IMR-90 (cell line): ENCODE data around the gene NUCB1. TPM values are rescaled to one million over a fixed set of nuclear protein-coding genes. Genes with fewer than 3 reads are reported as not detected.

Experiments used
- ATAC-seq: fragments of 200-7000 bp; cut with Tn5 transposase; 2 replicates; pipeline ENCODE4 v1.9.1; 2020; ENCODE audit warnings: low read depth, mild to moderate bottlenecking, moderate library complexity
- BruUV-seq: library from RNA; stranded (reverse); fragments of 400-500 nt; replicated peaks from 2 replicates; lab custom pipeline; 2021; lab: Mats Ljungman, UMichigan
- CTCF ChIA-PET: fragments of 300-600 bp; formaldehyde crosslinking; extraction: SDS; loops from one replicate; lab custom pipeline; 2021; ENCODE audit warnings: antibody characterized with exemption; lab: Yijun Ruan, JAX
- POLR2A ChIA-PET: fragments of 300-600 bp; sonication (Branson Sonifier 250); formaldehyde crosslinking; loops from one replicate; lab custom pipeline; 2022; ENCODE audit warnings: antibody characterized with exemption; ENCODE audit not compliant: unreplicated experiment; lab: Charles Lee
- DNase-seq: peaks from one replicate; pipeline ENCODE4 v3.0.0; 2013
- H2AFZ ChIP-seq: replicated peaks from 2 replicates; pipeline ENCODE3; 2013; ENCODE audit warnings: low read length, mild to moderate bottlenecking; ENCODE audit not compliant: poor library complexity
- H2AK5ac ChIP-seq: 2 replicates; pipeline ENCODE4 v1.6.1; 2013; ENCODE audit warnings: low read depth, low read length, inconsistent platforms
- H2AK9ac ChIP-seq: replicated peaks from 2 replicates; pipeline ENCODE3; 2013; ENCODE audit warnings: mild to moderate bottlenecking, low read depth, low read length, moderate library complexity; ENCODE audit not compliant: poor library complexity
- H2BK120ac ChIP-seq: 2 replicates; pipeline ENCODE4 v1.6.1; 2013; ENCODE audit warnings: low read depth, low read length, inconsistent platforms
- H2BK15ac ChIP-seq: 3 replicates; pipeline ENCODE4 v1.6.1; 2013; ENCODE audit warnings: low read depth, low read length, inconsistent platforms
- H2BK20ac ChIP-seq: 2 replicates; pipeline ENCODE4 v1.6.1; 2013; ENCODE audit warnings: low read depth, mild to moderate bottlenecking, inconsistent platforms, low read length, moderate library complexity
- H2BK5ac ChIP-seq: 2 replicates; pipeline ENCODE4 v1.6.1; 2013; ENCODE audit warnings: mild to moderate bottlenecking, low read depth, low read length, inconsistent platforms; ENCODE audit not compliant: poor library complexity, severe bottlenecking
- H3K14ac ChIP-seq: replicated peaks from 2 replicates; pipeline ENCODE4 v1.6.1; 2013; ENCODE audit warnings: low read depth, low read length, inconsistent platforms
- H3K18ac ChIP-seq: 2 replicates; pipeline ENCODE4 v1.6.1; 2013; ENCODE audit warnings: low read depth, low read length, control low read depth
- H3K23ac ChIP-seq: 2 replicates; pipeline ENCODE4 v1.6.1; 2013; ENCODE audit warnings: low read depth, low read length, inconsistent platforms
- H3K27ac ChIP-seq: 2 replicates; pipeline ENCODE4 v1.5.1; 2013; ENCODE audit warnings: mild to moderate bottlenecking, control low read depth, low read length; ENCODE audit not compliant: insufficient read depth
- H3K27me3 ChIP-seq: 2 replicates; pipeline ENCODE4 v1.6.1; 2013; ENCODE audit warnings: low read length; ENCODE audit not compliant: control insufficient read depth, insufficient read depth
- H3K36me3 ChIP-seq: 2 replicates; pipeline ENCODE4 v1.6.1; 2013; ENCODE audit warnings: low read length, mixed read lengths; ENCODE audit not compliant: control insufficient read depth, insufficient read depth
- H3K4ac ChIP-seq: 2 replicates; pipeline ENCODE4 v1.6.1; 2013; ENCODE audit warnings: low read depth, low read length, inconsistent platforms
- H3K4me1 ChIP-seq: 2 replicates; pipeline ENCODE4 v1.6.1; 2013; ENCODE audit warnings: low read length, mixed read lengths; ENCODE audit not compliant: control insufficient read depth, insufficient read depth
- H3K4me2 ChIP-seq: 2 replicates; pipeline ENCODE4 v1.6.1; 2013; ENCODE audit warnings: low read depth, mild to moderate bottlenecking, control low read depth, low read length, moderate library complexity
- H3K4me3 ChIP-seq: 2 replicates; pipeline ENCODE4 v1.5.1; 2013; ENCODE audit warnings: low read depth, mild to moderate bottlenecking, control low read depth, low read length, moderate library complexity; ENCODE audit not compliant: insufficient read depth
- H3K56ac ChIP-seq: 2 replicates; pipeline ENCODE4 v1.6.1; 2013; ENCODE audit warnings: low read length, inconsistent platforms; ENCODE audit not compliant: insufficient read depth; ENCODE audit errors: extremely low read depth
- H3K79me1 ChIP-seq, 2 experiments: 2 replicates each; pipeline ENCODE4 v1.6.1; 2013; ENCODE audit warnings: low read length in 2 of 2, inconsistent platforms in 1 of 2, low read depth in 1 of 2
- H3K9ac ChIP-seq: 2 replicates; pipeline ENCODE4 v1.6.1; 2013; ENCODE audit warnings: low read depth, low read length, control low read depth
- H3K9me1 ChIP-seq: 2 replicates; pipeline ENCODE4 v1.6.1; 2013; ENCODE audit warnings: low read length, inconsistent platforms; ENCODE audit not compliant: insufficient read depth
- H3K9me3 ChIP-seq: 2 replicates; pipeline ENCODE4 v1.6.1; 2013; ENCODE audit warnings: low read length; ENCODE audit not compliant: control insufficient read depth, insufficient read depth
- H4K20me1 ChIP-seq: 2 replicates; pipeline ENCODE4 v1.6.1; 2013; ENCODE audit warnings: low read length, inconsistent platforms; ENCODE audit not compliant: insufficient read depth
- H4K5ac ChIP-seq: 2 replicates; pipeline ENCODE4 v1.6.1; 2013; ENCODE audit warnings: mild to moderate bottlenecking, low read depth, low read length, control low read depth
- H4K8ac ChIP-seq, 2 experiments: 2 replicates each; pipeline ENCODE4 v1.6.1; 2013; ENCODE audit warnings: low read depth in 2 of 2, low read length in 2 of 2, control low read depth in 1 of 2, inconsistent platforms in 1 of 2
- H4K91ac ChIP-seq: 2 replicates; pipeline ENCODE4 v1.6.1; 2013; ENCODE audit warnings: low read depth, low read length, inconsistent platforms; ENCODE audit not compliant: insufficient read depth
- MAFK ChIP-seq: IDR thresholded peaks from 2 replicates; pipeline ENCODE4 v1.6.1; 2012; ENCODE audit warnings: low read depth, low read length, improper control_type of control experiment
- NFE2L2 ChIP-seq: fragments of 150-350 bp; IDR thresholded peaks from 2 replicates; pipeline ENCODE4 v1.6.1; 2016; ENCODE audit warnings: low read depth, mild to moderate bottlenecking, low read length
- RAD21 ChIP-seq: IDR thresholded peaks from 2 replicates; pipeline ENCODE4 v1.6.1; 2012; ENCODE audit warnings: low read length, improper control_type of control experiment
- RFX5 ChIP-seq: IDR thresholded peaks from 2 replicates; pipeline ENCODE4 v1.8.0; 2012; ENCODE audit warnings: low read depth, mild to moderate bottlenecking, low read length, moderate library complexity
- WGBS, 2 experiments: methylation state at CpG; one replicate each; pipeline versions ENCODE4 v1.1.5 to v1.1.7; 2013; ENCODE audit warnings: missing lambda C conversion rate in 2 of 2; ENCODE audit not compliant: insufficient read length in 1 of 2; ENCODE audit errors: extremely low coverage in 2 of 2; 5-methylcytosine and 5-hydroxymethylcytosine counted together
- dilution Hi-C: fragments of 300-500 bp; cut with HindIII; formaldehyde crosslinking; loops from one replicate; pipeline ENCODE4 v1.14.3; 2018; ENCODE audit warnings: low sequenced_read_pairs; ENCODE audit not compliant: unreplicated experiment
- in situ Hi-C: fragments of 300-500 bp; cut with MboI; formaldehyde crosslinking; loops from 3 replicates; pipeline ENCODE4 v1.14.3; 2019; ENCODE audit warnings: low sequenced_read_pairs, inconsistent platforms, mixed read lengths
- intact Hi-C: fragments of 100-400 bp; cut with micrococcal nuclease; formaldehyde crosslinking; loops from 2 replicates; pipeline ENCODE4 v1.10.0; 2022
- polyA plus RNA-seq, 3 experiments: library from polyadenylated mRNA; depleted of rRNA; stranded (reverse); fragments of >200 nt; gene quantifications; 2 replicates each; pipeline ENCODE4 v1.2.3, GENCODE V29; 2012; ENCODE audit warnings: low replicate concordance in 1 of 3
- total RNA-seq: library from RNA; depleted of rRNA; stranded (reverse); fragments of >200 nt; gene quantifications from 2 replicates; pipeline ENCODE4 v1.2.3, GENCODE V29; 2012
- TF ChIP-seq, protein P1 (sequence below): fragments of 150-350 bp; IDR thresholded peaks from 2 replicates; pipeline ENCODE4 v1.6.1; 2016; ENCODE audit warnings: low read depth, mild to moderate bottlenecking, low read length, moderate library complexity, borderline replicate concordance

Gene NUCB1
- total and polyA plus RNA-seq, 2 of the 4 experiments (the other 2 are of a cell fraction) = 37.3 to 253 TPM

DNA sequence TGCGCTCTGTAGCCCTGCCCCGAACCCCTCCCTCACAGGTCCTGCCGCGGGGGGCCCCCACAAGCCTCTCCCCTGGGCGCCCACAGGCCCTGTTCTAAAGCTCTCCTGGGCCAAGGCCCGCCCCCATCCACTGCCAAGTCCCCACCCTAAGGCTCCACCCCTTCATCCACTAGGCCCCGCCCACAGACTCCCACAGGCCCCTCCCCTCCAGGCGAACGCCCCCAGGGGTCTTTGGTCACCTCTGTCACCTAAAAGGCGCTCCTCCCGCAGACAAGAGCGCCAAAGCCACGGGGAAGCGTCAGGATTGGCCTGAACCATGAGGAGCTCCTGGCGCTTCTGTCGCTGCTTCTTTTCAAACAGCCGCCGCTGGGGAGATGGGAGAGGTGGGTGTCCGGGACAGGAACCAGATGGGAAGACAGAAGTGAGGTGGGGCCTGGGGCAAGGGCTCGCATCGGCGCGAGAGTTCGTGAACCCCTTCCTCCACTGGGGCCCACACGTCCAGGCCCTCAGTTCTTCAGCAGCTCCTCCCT is 3.9 kb upstream of the NUCB1 start:
- H3K4ac ChIP-seq = no peak overlapping the region
- H3K4me3 ChIP-seq = no peak overlapping the region; the same call in 1 of the 2 replicates
- WGBS, 2 experiments = 13% methylated on average over 6 of the region's 25 CpGs; no CpG with 5 or more reads in 1 of the 2 experiments
- H3K4me2 ChIP-seq = peak overlapping the region; percentile 53; the same call in 1 of the 2 replicates
- no peak overlapping the region for H2BK20ac ChIP-seq
- no peak overlapping the region for H2BK5ac ChIP-seq
- H3K23ac ChIP-seq = no peak overlapping the region
- DNase-seq = no peak
- H2BK120ac ChIP-seq = no peak overlapping the region; the same call in 1 of the 2 replicates
- H2AK5ac ChIP-seq = no peak overlapping the region; the same call in 1 of the 2 replicates
- no TSS peak for BruUV-seq
- H2AFZ ChIP-seq = peak overlapping the region; percentile 93
- peaks cover 2% of the 10 kb centered on the region; the same call in 1 of the 2 replicates for H3K4me1 ChIP-seq
- H2AK9ac ChIP-seq = no peak overlapping the region
- H4K8ac ChIP-seq = peak overlapping the region in 1 of 2 experiments; percentile 55; a peak in 1 of 4 replicates
- H3K14ac ChIP-seq = no peak overlapping the region
- no peak overlapping the region for H3K27ac ChIP-seq
- POLR2A ChIA-PET = interaction anchor here (0.6 to 1.4 kb wide), 2 partner anchors 20 to 22 kb away, joined by 3 read pairs; no protein-coding TSS in a partner anchor
- H4K5ac ChIP-seq = no peak overlapping the region; the same call in 1 of the 2 replicates
- in situ Hi-C loops = no loop called here
- no peak for TF ChIP-seq NFE2L2
- no peak for TF ChIP-seq RAD21
- TF ChIP-seq RFX5 = no peak
- TF ChIP-seq MAFK = no peak
- TF ChIP-seq, protein P1, sequence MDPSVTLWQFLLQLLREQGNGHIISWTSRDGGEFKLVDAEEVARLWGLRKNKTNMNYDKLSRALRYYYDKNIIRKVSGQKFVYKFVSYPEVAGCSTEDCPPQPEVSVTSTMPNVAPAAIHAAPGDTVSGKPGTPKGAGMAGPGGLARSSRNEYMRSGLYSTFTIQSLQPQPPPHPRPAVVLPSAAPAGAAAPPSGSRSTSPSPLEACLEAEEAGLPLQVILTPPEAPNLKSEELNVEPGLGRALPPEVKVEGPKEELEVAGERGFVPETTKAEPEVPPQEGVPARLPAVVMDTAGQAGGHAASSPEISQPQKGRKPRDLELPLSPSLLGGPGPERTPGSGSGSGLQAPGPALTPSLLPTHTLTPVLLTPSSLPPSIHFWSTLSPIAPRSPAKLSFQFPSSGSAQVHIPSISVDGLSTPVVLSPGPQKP = no peak
- CTCF ChIA-PET = no interaction called here
- H3K9me3 ChIP-seq = no peaks in the 10 kb centered on the region
- H3K79me1 ChIP-seq = peaks cover 4 to 11% of the 10 kb centered on the region in 2 experiments; a peak in 3 of 4 replicates
- peak; percentile 58 for ATAC-seq
- no peak overlapping the region for H4K91ac ChIP-seq
- no peaks in the 10 kb centered on the region for H3K9me1 ChIP-seq
- no peak overlapping the region for H2BK15ac ChIP-seq
- no peaks in the 10 kb centered on the region for H4K20me1 ChIP-seq
- dilution Hi-C loops = no loop called here
- H3K18ac ChIP-seq = no peak overlapping the region
- peak overlapping the region; percentile 13; the same call in 1 of the 2 replicates for H3K9ac ChIP-seq
- no peak overlapping the region for H3K56ac ChIP-seq
- 0 out of 2 replicates have a peak, but pooled peaks cover 2% of the 10 kb centered on the region for H3K27me3 ChIP-seq
- H3K36me3 ChIP-seq = no peaks in the 10 kb centered on the region
- intact Hi-C loops = no loop called here
